ENCODE measurements around the gene PTPRG. TPM values are rescaled to one million over a fixed set of nuclear protein-coding genes. Genes with fewer than 3 reads are reported as not detected.

PTPRG gene
- total RNA-seq, 1 experiment from 2014 or later = 0.73 TPM

GRCh38 chr3:61699622-61700021 lies 138.3 kb downstream of the PTPRG start:
- Histone ChIP-seq H3K4me3 (ENCODE audit: low read length) (no peak overlapping the region), H3K9me2 (replicated peaks; ENCODE audit: low read length) (no peaks in the 10 kb centered on the region), H4K20me1 (ENCODE audit: low read length) (no peaks in the 10 kb centered on the region), H3K9me3 (ENCODE audit: low read length) (0 out of 2 replicates have a peak, but pooled peaks cover 4% of the 10 kb centered on the region), H3F3A (ENCODE audit: low read length, unreplicated experiment) (no peaks in the 10 kb centered on the region), H3K4me2 (ENCODE audit: low read length) (no peak overlapping the region), H3K4me1 (ENCODE audit: insufficient read depth, low read length) (no peaks in the 10 kb centered on the region), H3K27ac (ENCODE audit: low read length) (no peak overlapping the region), H2AFZ (ENCODE audit: low read length) (no peak overlapping the region), H3K9ac (ENCODE audit: low read length) (no peak overlapping the region), H3K27me3 (ENCODE audit: low read length) (no peaks in the 10 kb centered on the region), H3K79me2 (ENCODE audit: low read length) (no peaks in the 10 kb centered on the region), H3K36me3 (ENCODE audit: low read depth, low read length) (no peaks in the 10 kb centered on the region)
- BruUV-seq (replicated peaks) = no TSS peak
- ATAC-seq (no peak), DNase-seq (no peak)
- TF ChIP-seq EZH2phosphoT487 (IDR thresholded peaks at IDR 0.05; ENCODE audit: borderline replicate concordance, low read length) (no peak), EZH2 (IDR thresholded peaks at IDR 0.05; ENCODE audit: low read length, unreplicated experiment) (no peak), CTCF (conservative IDR thresholded peaks at IDR 0.05; ENCODE audit: low read depth, low read length) (no peak)
- ChIA-PET CTCF (no interaction called here), POLR2A (ENCODE audit: unreplicated experiment) (no interaction called here)
- intact Hi-C loops (cut with micrococcal nuclease) = no loop called here

DNA sequence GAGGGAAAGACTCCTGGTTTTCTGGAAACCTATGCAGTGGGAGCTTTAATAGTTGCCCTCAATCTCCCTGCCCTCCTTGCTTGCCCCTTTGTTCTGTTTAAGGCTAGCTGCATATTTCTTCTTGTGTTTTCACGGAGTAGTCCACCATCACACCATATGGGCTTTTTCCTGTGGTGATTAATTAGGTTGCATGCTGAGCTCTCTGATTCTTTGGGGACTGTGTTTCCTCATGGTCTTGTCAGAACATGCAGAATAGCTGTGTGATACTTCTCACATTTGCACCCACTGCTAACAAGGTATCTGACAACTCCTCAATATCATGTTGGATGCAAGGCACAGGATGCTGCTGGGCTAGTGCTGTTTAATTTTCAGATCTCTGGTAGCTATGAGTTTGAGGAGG lies 139.6 kb downstream of the PTPRG start:
- intact Hi-C loops (cut with micrococcal nuclease) = no loop called here
- H3K4me3 ChIP-seq (ENCODE audit: low read length) = no peak overlapping the region
- ChIA-PET CTCF (no interaction called here), POLR2A (ENCODE audit: unreplicated experiment) (no interaction called here)
- H3K36me3 ChIP-seq (ENCODE audit: low read depth, low read length) = no peaks in the 10 kb centered on the region
- H3K4me1 ChIP-seq (ENCODE audit: insufficient read depth, low read length) = no peaks in the 10 kb centered on the region
- no peaks in the 10 kb centered on the region for H4K20me1 ChIP-seq (ENCODE audit: low read length)
- no TSS peak for BruUV-seq (replicated peaks)
- H3K4me2 ChIP-seq (ENCODE audit: low read length) = no peak overlapping the region
- no peaks in the 10 kb centered on the region for H3F3A ChIP-seq (ENCODE audit: low read length, unreplicated experiment)
- H3K9me3 ChIP-seq (ENCODE audit: low read length) = 0 out of 2 replicates have a peak, but pooled peaks cover 4% of the 10 kb centered on the region
- H3K79me2 ChIP-seq (ENCODE audit: low read length) = no peaks in the 10 kb centered on the region
- no peak for TF ChIP-seq CTCF (conservative IDR thresholded peaks at IDR 0.05; ENCODE audit: low read depth, low read length)
- no peak for TF ChIP-seq EZH2phosphoT487 (IDR thresholded peaks at IDR 0.05; ENCODE audit: borderline replicate concordance, low read length)
- TF ChIP-seq EZH2 (IDR thresholded peaks at IDR 0.05; ENCODE audit: low read length, unreplicated experiment) = no peak
- H3K27ac ChIP-seq (ENCODE audit: low read length) = no peak overlapping the region
- no peak overlapping the region for H3K9ac ChIP-seq (ENCODE audit: low read length)
- H3K9me2 ChIP-seq (replicated peaks; ENCODE audit: low read length) = no peaks in the 10 kb centered on the region
- no peaks in the 10 kb centered on the region for H3K27me3 ChIP-seq (ENCODE audit: low read length)
- ATAC-seq = no peak
- DNase-seq = no peak
- no peak overlapping the region for H2AFZ ChIP-seq (ENCODE audit: low read length)

- H3K79me2 ChIP-seq (ENCODE audit: low read length) = no peaks in the 10 kb centered on the region
- H3K36me3 ChIP-seq (ENCODE audit: low read depth, low read length) = no peaks in the 10 kb centered on the region
- intact Hi-C loops (cut with micrococcal nuclease) = no loop called here
- H3K9me2 ChIP-seq (replicated peaks; ENCODE audit: low read length) = no peaks in the 10 kb centered on the region
- DNase-seq (no peak), ATAC-seq (no peak)
- no peak overlapping the region for H2AFZ ChIP-seq (ENCODE audit: low read length)
- H3K27me3 ChIP-seq (ENCODE audit: low read length) = no peaks in the 10 kb centered on the region
- H3K4me2 ChIP-seq (ENCODE audit: low read length) = no peak overlapping the region
- no peak overlapping the region for H3K27ac ChIP-seq (ENCODE audit: low read length)
- no TSS peak for BruUV-seq (replicated peaks)
- no peaks in the 10 kb centered on the region for H3F3A ChIP-seq (ENCODE audit: low read length, unreplicated experiment)
- 0 out of 2 replicates have a peak, but pooled peaks cover 4% of the 10 kb centered on the region for H3K9me3 ChIP-seq (ENCODE audit: low read length)
- no peaks in the 10 kb centered on the region for H4K20me1 ChIP-seq (ENCODE audit: low read length)
- no peak overlapping the region for H3K4me3 ChIP-seq (ENCODE audit: low read length)
- no peaks in the 10 kb centered on the region for H3K4me1 ChIP-seq (ENCODE audit: insufficient read depth, low read length)
- ChIA-PET POLR2A (ENCODE audit: unreplicated experiment) (no interaction called here), CTCF (no interaction called here)
- no peak for TF ChIP-seq EZH2 (IDR thresholded peaks at IDR 0.05; ENCODE audit: low read length, unreplicated experiment)
- no peak for TF ChIP-seq EZH2phosphoT487 (IDR thresholded peaks at IDR 0.05; ENCODE audit: borderline replicate concordance, low read length)
- no peak for TF ChIP-seq CTCF (conservative IDR thresholded peaks at IDR 0.05; ENCODE audit: low read depth, low read length)
- H3K9ac ChIP-seq (ENCODE audit: low read length) = no peak overlapping the region
Measured at GRCh38 chr3:61702453-61702852, 141.1 kb downstream of the PTPRG start.

Data from PC-3 (cell line).